ENCODE data around the gene NCBP2. TPM values are rescaled to one million over a fixed set of nuclear protein-coding genes. Genes with fewer than 3 reads are reported as not detected.

NCBP2 gene
- total and polyA plus RNA-seq, 2 experiments from 2014 or later: 78.4 to 98.9 TPM

DNA sequence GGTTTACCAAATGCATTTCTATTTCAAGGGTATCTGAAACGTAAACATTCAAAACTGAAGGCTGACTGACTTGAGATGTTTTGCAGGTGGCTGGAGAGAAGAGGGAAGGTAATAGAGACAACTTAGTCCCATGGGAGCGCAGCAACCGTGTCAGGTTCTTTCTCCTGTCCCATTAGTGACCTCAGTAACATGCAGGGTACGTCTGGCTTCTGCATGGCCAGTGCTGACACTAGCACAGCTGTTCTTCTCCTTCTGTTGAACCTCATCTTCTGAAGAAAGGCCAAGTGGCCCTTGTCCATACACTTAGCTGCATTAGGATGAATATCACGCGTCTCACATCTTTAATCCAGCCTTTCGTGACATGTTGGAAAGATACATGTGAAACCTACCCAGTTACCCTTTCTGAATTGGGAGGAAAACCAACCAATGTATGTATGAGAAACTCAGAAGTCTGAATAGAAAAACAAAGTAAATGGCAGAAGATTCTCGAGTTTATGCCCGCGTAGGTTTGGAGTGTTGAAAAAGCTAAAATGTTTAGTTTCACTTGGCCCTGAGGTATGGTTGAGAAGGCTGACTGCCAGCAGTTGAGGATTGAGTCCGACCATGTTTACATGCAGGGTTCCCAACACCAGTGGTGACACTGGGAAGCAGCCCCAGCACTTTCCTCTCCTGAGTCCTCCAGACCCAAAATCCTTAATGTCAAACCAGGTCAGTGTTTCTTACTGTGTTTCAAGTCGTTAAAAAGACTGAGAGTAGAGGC, 10.3 kb downstream of the NCBP2 start (continued):
- no peak for TF ChIP-seq EZH2phosphoT487 (IDR thresholded peaks at IDR 0.05; ENCODE audit: unreplicated experiment)
- TF ChIP-seq ZNF331 (CRISPR knock-in tag; IDR thresholded peaks at IDR 0.05; ENCODE audit: low read depth): no peak

DNA sequence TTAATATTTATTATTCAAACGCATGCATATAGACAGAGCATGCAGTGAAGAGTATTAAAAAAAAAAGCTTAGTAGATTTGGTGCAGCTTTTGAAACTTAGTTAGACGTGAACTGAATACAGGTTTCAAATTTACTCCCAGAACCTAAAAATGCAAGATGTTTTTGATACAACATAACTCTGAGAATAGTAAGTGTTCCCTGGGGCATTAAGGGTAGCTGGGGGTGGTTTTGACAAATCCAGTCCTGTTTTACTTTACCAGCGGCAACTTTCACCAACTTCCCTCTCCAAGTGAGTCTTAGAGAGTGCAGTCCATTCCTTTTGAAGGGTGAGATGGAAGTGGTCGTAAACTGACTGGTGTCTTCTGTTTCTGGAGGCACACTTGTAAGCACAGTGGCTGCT, 11.2 kb downstream of the NCBP2 start:
- Mint-ChIP-seq H3K4me3 (no peak overlapping the region), H3K9me3 (no peaks in the 10 kb centered on the region), H3K4me1 (peaks cover 10% of the 10 kb centered on the region), H3K36me3 (ENCODE audit: low read depth) (peaks cover 44% of the 10 kb centered on the region), H3K27ac (no peak overlapping the region), H3K27me3 (ENCODE audit: insufficient read depth, low read depth, poor library complexity) (peaks cover 1% of the 10 kb centered on the region)
- Histone ChIP-seq H3K9me2 (ENCODE audit: insufficient read depth) (no peaks in the 10 kb centered on the region), H3K27ac (ENCODE audit: low read depth) (no peak overlapping the region), H3K4me1 (ENCODE audit: insufficient read depth) (peaks cover 7% of the 10 kb centered on the region), H4K20me1 (replicated peaks; ENCODE audit: insufficient read depth) (peaks cover 9% of the 10 kb centered on the region), H3K36me3 (ENCODE audit: insufficient read depth) (peaks cover 24% of the 10 kb centered on the region), H2AFZ (no peak overlapping the region), H3K4me2 (no peak overlapping the region), H3K79me2 (replicated peaks; ENCODE audit: insufficient read depth) (no peaks in the 10 kb centered on the region), H3K4me3 (no peak overlapping the region), H3F3A (replicated peaks; ENCODE audit: low read depth) (peaks cover 8% of the 10 kb centered on the region; the same call in 1 of the 2 replicates), H3K27me3 (ENCODE audit: insufficient read depth) (no peaks in the 10 kb centered on the region)
- DNase-seq (ENCODE audit: low spot score): no peak
- ATAC-seq: no peak
- no peak for TF ChIP-seq REST (IDR thresholded peaks at IDR 0.05; ENCODE audit: unreplicated experiment)
- no peak for TF ChIP-seq STAT1 (IDR thresholded peaks at IDR 0.05; ENCODE audit: unreplicated experiment)
- TF ChIP-seq, protein P1, sequence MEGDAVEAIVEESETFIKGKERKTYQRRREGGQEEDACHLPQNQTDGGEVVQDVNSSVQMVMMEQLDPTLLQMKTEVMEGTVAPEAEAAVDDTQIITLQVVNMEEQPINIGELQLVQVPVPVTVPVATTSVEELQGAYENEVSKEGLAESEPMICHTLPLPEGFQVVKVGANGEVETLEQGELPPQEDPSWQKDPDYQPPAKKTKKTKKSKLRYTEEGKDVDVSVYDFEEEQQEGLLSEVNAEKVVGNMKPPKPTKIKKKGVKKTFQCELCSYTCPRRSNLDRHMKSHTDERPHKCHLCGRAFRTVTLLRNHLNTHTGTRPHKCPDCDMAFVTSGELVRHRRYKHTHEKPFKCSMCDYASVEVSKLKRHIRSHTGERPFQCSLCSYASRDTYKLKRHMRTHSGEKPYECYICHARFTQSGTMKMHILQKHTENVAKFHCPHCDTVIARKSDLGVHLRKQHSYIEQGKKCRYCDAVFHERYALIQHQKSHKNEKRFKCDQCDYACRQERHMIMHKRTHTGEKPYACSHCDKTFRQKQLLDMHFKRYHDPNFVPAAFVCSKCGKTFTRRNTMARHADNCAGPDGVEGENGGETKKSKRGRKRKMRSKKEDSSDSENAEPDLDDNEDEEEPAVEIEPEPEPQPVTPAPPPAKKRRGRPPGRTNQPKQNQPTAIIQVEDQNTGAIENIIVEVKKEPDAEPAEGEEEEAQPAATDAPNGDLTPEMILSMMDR (conservative IDR thresholded peaks at IDR 0.05; ENCODE audit: low read depth in 2 of 2): no peak
- TF ChIP-seq, protein P2, sequence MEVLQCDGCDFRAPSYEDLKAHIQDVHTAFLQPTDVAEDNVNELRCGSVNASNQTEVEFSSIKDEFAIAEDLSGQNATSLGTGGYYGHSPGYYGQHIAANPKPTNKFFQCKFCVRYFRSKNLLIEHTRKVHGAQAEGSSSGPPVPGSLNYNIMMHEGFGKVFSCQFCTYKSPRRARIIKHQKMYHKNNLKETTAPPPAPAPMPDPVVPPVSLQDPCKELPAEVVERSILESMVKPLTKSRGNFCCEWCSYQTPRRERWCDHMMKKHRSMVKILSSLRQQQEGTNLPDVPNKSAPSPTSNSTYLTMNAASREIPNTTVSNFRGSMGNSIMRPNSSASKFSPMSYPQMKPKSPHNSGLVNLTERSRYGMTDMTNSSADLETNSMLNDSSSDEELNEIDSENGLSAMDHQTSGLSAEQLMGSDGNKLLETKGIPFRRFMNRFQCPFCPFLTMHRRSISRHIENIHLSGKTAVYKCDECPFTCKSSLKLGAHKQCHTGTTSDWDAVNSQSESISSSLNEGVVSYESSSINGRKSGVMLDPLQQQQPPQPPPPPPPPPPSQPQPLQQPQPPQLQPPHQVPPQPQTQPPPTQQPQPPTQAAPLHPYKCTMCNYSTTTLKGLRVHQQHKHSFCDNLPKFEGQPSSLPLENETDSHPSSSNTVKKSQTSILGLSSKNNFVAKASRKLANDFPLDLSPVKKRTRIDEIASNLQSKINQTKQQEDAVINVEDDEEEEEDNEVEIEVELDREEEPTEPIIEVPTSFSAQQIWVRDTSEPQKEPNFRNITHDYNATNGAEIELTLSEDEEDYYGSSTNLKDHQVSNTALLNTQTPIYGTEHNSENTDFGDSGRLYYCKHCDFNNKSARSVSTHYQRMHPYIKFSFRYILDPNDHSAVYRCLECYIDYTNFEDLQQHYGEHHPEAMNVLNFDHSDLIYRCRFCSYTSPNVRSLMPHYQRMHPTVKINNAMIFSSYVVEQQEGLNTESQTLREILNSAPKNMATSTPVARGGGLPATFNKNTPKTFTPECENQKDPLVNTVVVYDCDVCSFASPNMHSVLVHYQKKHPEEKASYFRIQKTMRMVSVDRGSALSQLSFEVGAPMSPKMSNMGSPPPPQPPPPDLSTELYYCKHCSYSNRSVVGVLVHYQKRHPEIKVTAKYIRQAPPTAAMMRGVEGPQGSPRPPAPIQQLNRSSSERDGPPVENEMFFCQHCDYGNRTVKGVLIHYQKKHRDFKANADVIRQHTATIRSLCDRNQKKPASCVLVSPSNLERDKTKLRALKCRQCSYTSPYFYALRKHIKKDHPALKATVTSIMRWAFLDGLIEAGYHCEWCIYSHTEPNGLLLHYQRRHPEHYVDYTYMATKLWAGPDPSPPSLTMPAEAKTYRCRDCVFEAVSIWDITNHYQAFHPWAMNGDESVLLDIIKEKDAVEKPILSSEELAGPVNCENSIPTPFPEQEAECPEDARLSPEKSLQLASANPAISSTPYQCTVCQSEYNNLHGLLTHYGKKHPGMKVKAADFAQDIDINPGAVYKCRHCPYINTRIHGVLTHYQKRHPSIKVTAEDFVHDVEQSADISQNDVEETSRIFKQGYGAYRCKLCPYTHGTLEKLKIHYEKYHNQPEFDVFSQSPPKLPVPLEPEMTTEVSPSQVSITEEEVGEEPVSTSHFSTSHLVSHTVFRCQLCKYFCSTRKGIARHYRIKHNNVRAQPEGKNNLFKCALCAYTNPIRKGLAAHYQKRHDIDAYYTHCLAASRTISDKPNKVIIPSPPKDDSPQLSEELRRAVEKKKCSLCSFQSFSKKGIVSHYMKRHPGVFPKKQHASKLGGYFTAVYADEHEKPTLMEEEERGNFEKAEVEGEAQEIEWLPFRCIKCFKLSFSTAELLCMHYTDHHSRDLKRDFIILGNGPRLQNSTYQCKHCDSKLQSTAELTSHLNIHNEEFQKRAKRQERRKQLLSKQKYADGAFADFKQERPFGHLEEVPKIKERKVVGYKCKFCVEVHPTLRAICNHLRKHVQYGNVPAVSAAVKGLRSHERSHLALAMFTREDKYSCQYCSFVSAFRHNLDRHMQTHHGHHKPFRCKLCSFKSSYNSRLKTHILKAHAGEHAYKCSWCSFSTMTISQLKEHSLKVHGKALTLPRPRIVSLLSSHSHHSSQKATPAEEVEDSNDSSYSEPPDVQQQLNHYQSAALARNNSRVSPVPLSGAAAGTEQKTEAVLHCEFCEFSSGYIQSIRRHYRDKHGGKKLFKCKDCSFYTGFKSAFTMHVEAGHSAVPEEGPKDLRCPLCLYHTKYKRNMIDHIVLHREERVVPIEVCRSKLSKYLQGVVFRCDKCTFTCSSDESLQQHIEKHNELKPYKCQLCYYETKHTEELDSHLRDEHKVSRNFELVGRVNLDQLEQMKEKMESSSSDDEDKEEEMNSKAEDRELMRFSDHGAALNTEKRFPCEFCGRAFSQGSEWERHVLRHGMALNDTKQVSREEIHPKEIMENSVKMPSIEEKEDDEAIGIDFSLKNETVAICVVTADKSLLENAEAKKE (CRISPR knock-in tag; IDR thresholded peaks at IDR 0.05): no peak
- no peak for TF ChIP-seq ETS1 (IDR thresholded peaks at IDR 0.05)
- no peak for TF ChIP-seq EZH2phosphoT487 (IDR thresholded peaks at IDR 0.05; ENCODE audit: unreplicated experiment)
- TF ChIP-seq POLR2AphosphoS5 (IDR thresholded peaks at IDR 0.05; ENCODE audit: low read depth): no peak
- TF ChIP-seq EZH2 (IDR thresholded peaks at IDR 0.05; ENCODE audit: low read depth, unreplicated experiment): no peak
- no peak for TF ChIP-seq JUNB (IDR thresholded peaks at IDR 0.05; ENCODE audit: unreplicated experiment)
- TF ChIP-seq ZNF331 (CRISPR knock-in tag; IDR thresholded peaks at IDR 0.05; ENCODE audit: low read depth): no peak
- TF ChIP-seq NANOG (IDR thresholded peaks at IDR 0.05; ENCODE audit: borderline replicate concordance): no peak
- TF ChIP-seq ZNF114 (CRISPR knock-in tag; IDR thresholded peaks at IDR 0.05): no peak

Data from GM23338 (cell line).